Ovary (tissue), 9 donors: ENCODE data around the gene IBA57. TPM values are rescaled to one million over a fixed set of nuclear protein-coding genes. Genes with fewer than 3 reads are reported as not detected.

Experiments
- DNase-seq, 5 donors: peaks; one replicate each; pipeline ENCODE4 v3.0.0-alpha.2; 2019 to 2020
- H3K27ac ChIP-seq, 2 donors: fragments of 200-600 bp; one replicate each; pipeline versions ENCODE4 v1.5.1 to v1.8.0; 2019 to 2022
- H3K27me3 ChIP-seq: fragments of 200-600 bp; one replicate; pipeline ENCODE4 v1.8.0; 2022
- H3K36me3 ChIP-seq: fragments of 200-600 bp; sonication (generic); one replicate; pipeline ENCODE4 v1.5.1; 2019
- H3K4me1 ChIP-seq: one replicate; pipeline ENCODE4 v1.8.1; 2013; ENCODE audit warnings: mild to moderate bottlenecking, moderate library complexity; ENCODE audit not compliant: insufficient read depth
- H3K4me3 ChIP-seq: fragments of 200-600 bp; sonication (generic); one replicate; pipeline ENCODE4 v1.5.1; 2017
- H3K9me3 ChIP-seq, 2 donors: fragments of 200-600 bp in 1 of 2; sonication (generic) in 1 of 2; one replicate each; pipeline versions ENCODE4 v1.5.1 to v1.8.1; 2013 to 2019; ENCODE audit warnings: mild to moderate bottlenecking in 1 of 2, moderate library complexity in 1 of 2
- EP300 ChIP-seq: sonication (generic); formaldehyde crosslinking; IDR thresholded peaks from one replicate; pipeline ENCODE4 v1.6.1; 2017; ENCODE audit warnings: antibody characterized with exemption
- POLR2A ChIP-seq: fragments of 450-650 bp; IDR thresholded peaks from one replicate; pipeline ENCODE4 v1.6.1; 2017; ENCODE audit warnings: antibody characterized with exemption, mild to moderate bottlenecking, moderate library complexity
- WGBS, 3 donors: extraction: QIAGEN DNeasy Blood & Tissue Kit in 1 of 3; methylation state at CpG; one replicate each; pipeline versions ENCODE4 v1.1.5 to v1.1.7; 2013 to 2017; 5-methylcytosine and 5-hydroxymethylcytosine counted together
- intact Hi-C, 4 donors: fragments of 100-400 bp; cut with DNase I; formaldehyde crosslinking; loops; one replicate each; pipeline versions ENCODE4 v1.11.0 to v1.15.1; 2022 to 2023
- polyA plus RNA-seq, 2 donors: library from polyadenylated mRNA; stranded (reverse); fragments of 200-250 nt in 1 of 2; fragments of 350-450 nt in 1 of 2; fragmentation: Illumina TruSeq in 1 of 2; extraction: RNeasy Lipid Tissue Mini Kit (QIAGEN cat#74804) in 1 of 2; gene quantifications; one replicate each; pipeline ENCODE4 v1.2.3, GENCODE V29; 2013 to 2014
- total RNA-seq, 7 donors: library from RNA; depleted of rRNA in 2 of 7; stranded (reverse); fragments of >200 nt in 2 of 7; fragmentation: NEBNext Ultra II Directional in 3 of 7; extraction: Animal tissue kit (Norgen Biotek cat#: 25700) in 3 of 7; gene quantifications; one replicate each; pipeline versions ENCODE4 v1.1.0 to v1.2.4, GENCODE V29; 2016 to 2023
- TF ChIP-seq, protein P1 (sequence below), 3 donors: fragments of 450-650 bp in 2 of 3; fragments of 200-600 bp in 1 of 3; IDR thresholded peaks; one replicate each; pipeline versions ENCODE4 v1.5.1 to v1.8.0; 2016 to 2022; ENCODE audit warnings: antibody characterized with exemption in 3 of 3, mild to moderate bottlenecking in 1 of 3
- donor health status: DM: no; HTN: no; CAD: no; lungs with moderate emphysema.
- donor health status: DM: no; HTN: no; CAD: no.
- donor health status: Bipolar disorder and iron deficiency.
- donor health status: DM: yes; HTN: yes; CAD: no.
- donor health status: DM: no; HTN: no; CAD: no.
- donor health status: DM: yes; HTN: yes; CAD: no.

IBA57 gene
- total and polyA plus RNA-seq, 9 donors: 2.8 to 14.5 (median 9.0) TPM

GRCh38 chr1:228145463-228146416 lies 19.9 kb upstream of the IBA57 start:
- intact Hi-C loops: no loop called here
- no peak for TF ChIP-seq POLR2A
- TF ChIP-seq, protein P1, sequence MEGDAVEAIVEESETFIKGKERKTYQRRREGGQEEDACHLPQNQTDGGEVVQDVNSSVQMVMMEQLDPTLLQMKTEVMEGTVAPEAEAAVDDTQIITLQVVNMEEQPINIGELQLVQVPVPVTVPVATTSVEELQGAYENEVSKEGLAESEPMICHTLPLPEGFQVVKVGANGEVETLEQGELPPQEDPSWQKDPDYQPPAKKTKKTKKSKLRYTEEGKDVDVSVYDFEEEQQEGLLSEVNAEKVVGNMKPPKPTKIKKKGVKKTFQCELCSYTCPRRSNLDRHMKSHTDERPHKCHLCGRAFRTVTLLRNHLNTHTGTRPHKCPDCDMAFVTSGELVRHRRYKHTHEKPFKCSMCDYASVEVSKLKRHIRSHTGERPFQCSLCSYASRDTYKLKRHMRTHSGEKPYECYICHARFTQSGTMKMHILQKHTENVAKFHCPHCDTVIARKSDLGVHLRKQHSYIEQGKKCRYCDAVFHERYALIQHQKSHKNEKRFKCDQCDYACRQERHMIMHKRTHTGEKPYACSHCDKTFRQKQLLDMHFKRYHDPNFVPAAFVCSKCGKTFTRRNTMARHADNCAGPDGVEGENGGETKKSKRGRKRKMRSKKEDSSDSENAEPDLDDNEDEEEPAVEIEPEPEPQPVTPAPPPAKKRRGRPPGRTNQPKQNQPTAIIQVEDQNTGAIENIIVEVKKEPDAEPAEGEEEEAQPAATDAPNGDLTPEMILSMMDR (IDR thresholded peaks at IDR 0.05): no peak
- TF ChIP-seq EP300: no peak
- Histone ChIP-seq H3K4me1 (peaks cover 29% of the 10 kb centered on the region), H3K9me3 (no peaks in the 10 kb centered on the region), H3K4me3 (no peak overlapping the region), H3K36me3 (no peaks in the 10 kb centered on the region), H3K27me3 (no peaks in the 10 kb centered on the region), H3K27ac (no peak overlapping the region)
- peak in 2 of 5 donors; percentile 29 to 34 for DNase-seq
- 83 to 84% (median 83%) methylated on average over 29 to 31 of the region's 31 CpGs for WGBS, 3 donors

DNA sequence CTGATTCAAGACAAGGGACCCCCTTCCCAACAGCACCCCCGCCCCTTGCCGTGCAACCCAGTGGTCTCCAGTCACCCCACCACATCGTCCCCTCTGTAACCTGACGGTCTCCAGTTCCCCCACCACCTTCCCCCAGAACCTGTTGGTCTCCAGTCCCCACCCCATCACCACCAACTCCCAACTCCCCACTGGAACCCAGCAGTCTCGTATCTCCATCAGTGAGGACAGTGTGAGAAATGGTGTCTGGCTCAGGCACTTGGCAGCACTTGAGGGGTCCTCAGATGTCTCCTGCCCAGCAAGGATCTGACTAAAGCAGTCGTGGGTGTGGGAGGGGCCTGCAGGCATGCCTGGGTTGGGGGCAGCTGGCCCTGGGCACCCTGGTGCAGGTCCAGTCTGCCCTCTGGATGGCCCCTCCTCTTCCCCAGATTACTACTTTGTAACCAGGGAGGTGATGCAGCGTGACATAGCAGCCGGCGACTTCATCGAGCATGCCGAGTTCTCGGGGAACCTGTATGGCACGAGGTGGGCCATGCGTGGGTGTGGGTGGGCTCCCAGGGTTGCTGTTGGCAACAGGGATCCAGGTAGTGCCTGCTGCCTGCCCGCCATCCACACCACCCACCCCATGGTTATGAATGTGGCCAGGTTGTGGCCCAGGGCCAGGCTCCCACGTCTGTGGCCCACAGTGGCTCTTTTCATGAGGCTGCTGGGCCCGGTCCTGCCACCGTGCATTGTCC lies 19.0 kb upstream of the IBA57 start:
- no peaks in the 10 kb centered on the region for H3K9me3 ChIP-seq
- WGBS, 3 donors: 87 to 88% (median 88%) methylated on average over 16 to 18 of the region's 18 CpGs
- TF ChIP-seq POLR2A: no peak
- TF ChIP-seq, protein P1 (IDR thresholded peaks at IDR 0.05): no peak
- no peak overlapping the region for H3K4me3 ChIP-seq
- no peak overlapping the region for H3K27ac ChIP-seq
- H3K27me3 ChIP-seq: no peaks in the 10 kb centered on the region
- H3K36me3 ChIP-seq: no peaks in the 10 kb centered on the region
- intact Hi-C loops: no loop called here
- DNase-seq: peak in 3 of 5 donors; percentile 37 to 46 (median 38)
- H3K4me1 ChIP-seq: peaks cover 33% of the 10 kb centered on the region

GRCh38 chr1:228147151-228147693 lies 18.4 kb upstream of the IBA57 start:
- Histone ChIP-seq H3K36me3 (no peaks in the 10 kb centered on the region), H3K9me3 (no peaks in the 10 kb centered on the region), H3K27me3 (no peaks in the 10 kb centered on the region), H3K4me3 (no peak overlapping the region), H3K27ac (no peak overlapping the region), H3K4me1 (peaks cover 29% of the 10 kb centered on the region)
- peak in 3 of 5 donors; percentile 38 to 40 (median 39) for DNase-seq
- 87 to 92% (median 88%) methylated on average over 16 to 20 of the region's 20 CpGs for WGBS, 3 donors
- no peak for TF ChIP-seq EP300
- TF ChIP-seq, protein P1 (IDR thresholded peaks at IDR 0.05): no peak
- TF ChIP-seq POLR2A: no peak
- intact Hi-C loops: no loop called here

- H3K4me1 ChIP-seq: peaks cover 25% of the 10 kb centered on the region
- H3K9me3 ChIP-seq: no peaks in the 10 kb centered on the region
- H3K27ac ChIP-seq: peak overlapping the region in 1 of 2 donors; percentile 99
- WGBS, 3 donors: 85 to 87% (median 85%) methylated on average over 4 of the region's 4 CpGs
- TF ChIP-seq, protein P1 (IDR thresholded peaks at IDR 0.05): no peak
- TF ChIP-seq POLR2A (no peak), EP300 (no peak)
- H3K4me3 ChIP-seq: no peak overlapping the region
- peak in 1 of 5 donors; percentile 29 for DNase-seq
- intact Hi-C loops: no loop called here
- no peaks in the 10 kb centered on the region for H3K27me3 ChIP-seq
- H3K36me3 ChIP-seq: no peaks in the 10 kb centered on the region
Observed at GRCh38 chr1:228147768-228148167, 17.8 kb upstream of the IBA57 start.
